SU-DHL-6 (cell line): ENCODE results near the gene CAMK1D.

Source experiments
- H2AFZ ChIP-seq: fragments of 200-600 bp; sonication (generic); 2 replicates; pipeline ENCODE4 v1.6.1; 2014; ENCODE audit warnings: low read depth, mild to moderate bottlenecking, moderate library complexity, mixed read lengths, antibody characterized with exemption, low read length; ENCODE audit not compliant: severe bottlenecking
- H3F3A ChIP-seq: fragments of 200-600 bp; shearing (Covaris generic); 2 replicates; pipeline ENCODE4 v1.6.0; 2016; ENCODE audit warnings: antibody characterized with exemption, mild to moderate bottlenecking; ENCODE audit not compliant: insufficient read depth
- H3K27ac ChIP-seq: fragments of 200-600 bp; sonication (generic); 2 replicates; pipeline ENCODE4 v1.5.1; 2016; ENCODE audit warnings: low read depth, mild to moderate bottlenecking, low read length, moderate library complexity, mixed read lengths
- H3K27me3 ChIP-seq: fragments of 200-600 bp; sonication (generic), shearing (Covaris generic); 2 replicates; pipeline ENCODE4 v1.6.0; 2014; ENCODE audit warnings: mild to moderate bottlenecking, low read length
- H3K36me3 ChIP-seq: fragments of 200-600 bp; sonication (generic); 2 replicates; pipeline ENCODE4 v1.6.1; 2014; ENCODE audit warnings: mild to moderate bottlenecking, low read length, mixed read lengths
- H3K4me2 ChIP-seq: fragments of 300-600, 200-600 bp; shearing (Covaris generic), sonication (generic); 2 replicates; pipeline ENCODE4 v1.6.0; 2014; ENCODE audit warnings: low read length, low read depth, mild to moderate bottlenecking; ENCODE audit not compliant: poor library complexity, severe bottlenecking
- H3K4me3 ChIP-seq: fragments of 200-600 bp; sonication (generic); 2 replicates; pipeline ENCODE4 v1.5.1; 2014; ENCODE audit warnings: antibody characterized with exemption, low read length, mild to moderate bottlenecking, mixed read lengths; ENCODE audit not compliant: insufficient read depth, poor library complexity, severe bottlenecking
- H3K79me2 ChIP-seq: fragments of 200-600 bp; sonication (generic); 2 replicates; pipeline ENCODE4 v1.6.1; 2014; ENCODE audit warnings: mild to moderate bottlenecking, low read length, moderate library complexity; ENCODE audit not compliant: insufficient read depth
- H3K9ac ChIP-seq: fragments of 200-600 bp; sonication (generic); 2 replicates; pipeline ENCODE4 v1.7.0; 2014; ENCODE audit warnings: mild to moderate bottlenecking, low read length
- H3K9me2 ChIP-seq: fragments of 200-600 bp; sonication (generic); replicated peaks from 2 replicates; pipeline ENCODE4 v1.6.1; 2014; ENCODE audit warnings: low read length; ENCODE audit not compliant: insufficient read depth
- H3K9me3 ChIP-seq: fragments of 200-600 bp; sonication (generic); 2 replicates; pipeline ENCODE4 v1.6.1; 2014; ENCODE audit warnings: low read length, mixed read lengths; ENCODE audit not compliant: insufficient read depth
- H4K20me1 ChIP-seq: fragments of 200-600 bp; sonication (generic); 2 replicates; pipeline ENCODE4 v1.6.1; 2014; ENCODE audit warnings: low read depth, mild to moderate bottlenecking, antibody characterized with exemption, low read length, moderate library complexity, mixed read lengths
- CTCF ChIP-seq: fragments of 200-600 bp; sonication (generic); IDR thresholded peaks from one replicate; pipeline ENCODE4 v1.5.1; 2017; ENCODE audit warnings: antibody characterized with exemption, mild to moderate bottlenecking, low read length, moderate library complexity; ENCODE audit not compliant: insufficient read depth, poor library complexity, severe bottlenecking
- EZH2phosphoT487 ChIP-seq: fragments of 200-600 bp; sonication (generic), shearing (Covaris generic); conservative IDR thresholded peaks from 2 replicates; pipeline ENCODE4 v1.6.1; 2018; ENCODE audit warnings: mild to moderate bottlenecking, antibody characterized with exemption, low read length, moderate library complexity, mixed read lengths

The CAMK1D gene

GRCh38 chr10:12448729-12449391 lies 99.5 kb downstream of the CAMK1D start:
- no peaks in the 10 kb centered on the region for H3K9me2 ChIP-seq
- H3K4me3 ChIP-seq: no peak overlapping the region
- H3F3A ChIP-seq: peaks cover 10% of the 10 kb centered on the region; the same call in 1 of the 2 replicates
- H3K9me3 ChIP-seq: no peaks in the 10 kb centered on the region
- H3K27me3 ChIP-seq: no peaks in the 10 kb centered on the region
- H3K36me3 ChIP-seq: no peaks in the 10 kb centered on the region
- H3K4me2 ChIP-seq: peak overlapping the region; percentile 33
- peak overlapping the region; percentile 22; the same call in 1 of the 2 replicates for H3K27ac ChIP-seq
- no peak overlapping the region for H3K9ac ChIP-seq
- peaks cover 91% of the 10 kb centered on the region for H3K79me2 ChIP-seq
- H2AFZ ChIP-seq: no peak overlapping the region
- no peak for TF ChIP-seq EZH2phosphoT487
- no peak for TF ChIP-seq CTCF
- no peaks in the 10 kb centered on the region; the same call in 1 of the 2 replicates for H4K20me1 ChIP-seq

- Histone ChIP-seq H3K4me2 (no peak overlapping the region), H3K27me3 (no peaks in the 10 kb centered on the region), H3F3A (peaks cover 3% of the 10 kb centered on the region; the same call in 1 of the 2 replicates), H3K27ac (no peak overlapping the region), H3K9me3 (no peaks in the 10 kb centered on the region), H2AFZ (no peak overlapping the region), H3K79me2 (peaks cover 96% of the 10 kb centered on the region), H3K4me3 (no peak overlapping the region), H4K20me1 (peaks cover 10% of the 10 kb centered on the region; the same call in 1 of the 2 replicates), H3K36me3 (no peaks in the 10 kb centered on the region), H3K9me2 (no peaks in the 10 kb centered on the region), H3K9ac (no peak overlapping the region)
- TF ChIP-seq CTCF (no peak), EZH2phosphoT487 (no peak)
Measured at GRCh38 chr10:12455318-12455717, 106.0 kb downstream of the CAMK1D start.

- Histone ChIP-seq H3K27ac (no peak overlapping the region), H3K27me3 (no peaks in the 10 kb centered on the region), H3F3A (peaks cover 3% of the 10 kb centered on the region; the same call in 1 of the 2 replicates), H3K4me3 (no peak overlapping the region), H4K20me1 (peaks cover 10% of the 10 kb centered on the region; the same call in 1 of the 2 replicates), H3K36me3 (no peaks in the 10 kb centered on the region), H3K9ac (no peak overlapping the region), H3K4me2 (no peak overlapping the region), H3K79me2 (peaks cover 96% of the 10 kb centered on the region), H3K9me2 (no peaks in the 10 kb centered on the region), H2AFZ (no peak overlapping the region), H3K9me3 (no peaks in the 10 kb centered on the region)
- TF ChIP-seq EZH2phosphoT487 (no peak), CTCF (no peak)
Measured at GRCh38 chr10:12455766-12456165, 106.4 kb downstream of the CAMK1D start.
